Liver (tissue), 3 donors: ENCODE results near the gene WWP2.

Experiments used
- ATF3 ChIP-seq: IDR thresholded peaks from 2 replicates; pipeline ENCODE4 v1.6.1; 2016; ENCODE audit warnings: antibody characterized with exemption
- CTCF ChIP-seq: fragments of 150-350 bp; IDR thresholded peaks from 2 replicates; pipeline ENCODE4 v1.5.1; 2017; ENCODE audit warnings: improper control_type of control experiment, low read depth, low read length; ENCODE audit not compliant: missing input control
- EGR1 ChIP-seq, 2 donors: IDR thresholded peaks; 2 replicates each; pipeline ENCODE4 v1.6.1; 2016 to 2018; ENCODE audit warnings: antibody characterized with exemption in 2 of 2, low read depth in 2 of 2
- GABPA ChIP-seq, 2 donors: IDR thresholded peaks in 1 of 2; conservative IDR thresholded peaks in 1 of 2; 2 replicates each; pipeline ENCODE4 v1.6.1; 2016; ENCODE audit warnings: antibody characterized with exemption in 2 of 2, mild to moderate bottlenecking in 1 of 2, moderate library complexity in 1 of 2
- JUND ChIP-seq, 2 donors: IDR thresholded peaks; 2 replicates each; pipeline ENCODE4 v1.6.1; 2016; ENCODE audit warnings: antibody characterized with exemption in 2 of 2
- RAD21 ChIP-seq, 2 donors: IDR thresholded peaks; 2 replicates each; pipeline ENCODE4 v1.6.1; 2016; ENCODE audit warnings: antibody characterized with exemption in 2 of 2, mild to moderate bottlenecking in 2 of 2
- REST ChIP-seq: IDR thresholded peaks from 2 replicates; pipeline ENCODE4 v1.6.1; 2016; ENCODE audit warnings: antibody characterized with exemption, mild to moderate bottlenecking
- RXRA ChIP-seq, 2 donors: IDR thresholded peaks; 2 replicates each; pipeline ENCODE4 v1.6.1; 2017 to 2018; ENCODE audit warnings: antibody characterized with exemption in 2 of 2, mild to moderate bottlenecking in 1 of 2
- SP1 ChIP-seq: IDR thresholded peaks from 2 replicates; pipeline ENCODE4 v1.6.1; 2018; ENCODE audit warnings: antibody characterized with exemption, mild to moderate bottlenecking
- TAF1 ChIP-seq: conservative IDR thresholded peaks from 2 replicates; pipeline ENCODE4 v1.6.1; 2016; ENCODE audit warnings: antibody characterized with exemption, mild to moderate bottlenecking
- ZBTB33 ChIP-seq: IDR thresholded peaks from 2 replicates; pipeline ENCODE4 v1.6.1; 2016; ENCODE audit warnings: antibody characterized with exemption
- donor health status: healthy.
- donor health status: healthy.

- no peak for TF ChIP-seq CTCF
- no peak for TF ChIP-seq ZBTB33
- no peak for TF ChIP-seq RAD21 (IDR thresholded peaks at IDR 0.05)
- TF ChIP-seq JUND (IDR thresholded peaks at IDR 0.05), result no peak
- TF ChIP-seq GABPA (IDR thresholded peaks at IDR 0.05 in 1 of 2, conservative IDR thresholded peaks at IDR 0.05 in 1 of 2), result no peak
- TF ChIP-seq TAF1, result no peak
- TF ChIP-seq REST, result no peak
- no peak for TF ChIP-seq ATF3
- no peak for TF ChIP-seq SP1
- TF ChIP-seq RXRA (IDR thresholded peaks at IDR 0.05), result peak; percentile 2 to 16
- no peak for TF ChIP-seq EGR1 (IDR thresholded peaks at IDR 0.05; ENCODE audit: low read depth in 2 of 2)
These were observed 180.0 kb downstream of the WWP2 start for GRCh38 chr16:69942099-69942491.
